Nephron (organoid): ENCODE measurements around the gene ZNF500.
A peak's percentile ranks its signal among the peaks of the same experiment; 100 is the strongest.

Experiments
- H3K27ac Mint-ChIP-seq, 3 experiments: 2 replicates each; pipeline ENCODE4 v1.8.0; 2020; ENCODE audit warnings: mixed read lengths in 3 of 3, mild to moderate bottlenecking in 2 of 3, moderate library complexity in 1 of 3
- H3K27me3 Mint-ChIP-seq: 2 replicates; pipeline ENCODE4 v1.8.0; 2021; ENCODE audit warnings: low read depth, mild to moderate bottlenecking, moderate library complexity, mixed read lengths
- H3K36me3 Mint-ChIP-seq: 2 replicates; pipeline ENCODE4 v1.8.0; 2020; ENCODE audit warnings: low read depth, mixed read lengths
- H3K4me1 Mint-ChIP-seq: 2 replicates; pipeline ENCODE4 v1.8.0; 2020; ENCODE audit warnings: mixed read lengths
- H3K4me3 Mint-ChIP-seq, 3 experiments: 2 replicates each; pipeline ENCODE4 v1.8.0; 2020; ENCODE audit warnings: mild to moderate bottlenecking in 3 of 3, mixed read lengths in 3 of 3, moderate library complexity in 2 of 3
- H3K9me3 Mint-ChIP-seq: 2 replicates; pipeline ENCODE4 v1.8.0; 2020; ENCODE audit warnings: mixed read lengths
- CTCF ChIP-seq, 3 experiments: fragments of 200-600 bp; sonication (generic); IDR thresholded peaks; one replicate each; pipeline ENCODE4 v1.5.0; 2021; ENCODE audit warnings: antibody characterized with exemption in 3 of 3; ENCODE audit not compliant: unreplicated experiment in 3 of 3

The ZNF500 gene

GRCh38 chr16:4802659-4803287 is 35.8 kb upstream of the ZNF500 start:
- Mint-ChIP-seq H3K27ac (peak overlapping the region; percentile 88 to 94 (median 93)), H3K36me3 (peaks cover 20% of the 10 kb centered on the region), H3K9me3 (no peaks in the 10 kb centered on the region), H3K27me3 (no peaks in the 10 kb centered on the region), H3K4me3 (peak overlapping the region; percentile 88 to 91 (median 89)), H3K4me1 (peaks cover 20% of the 10 kb centered on the region)
- TF ChIP-seq CTCF (IDR thresholded peaks at IDR 0.05; ENCODE audit: unreplicated experiment in 3 of 3), result peak in 1 of 3 experiments; percentile 26

GRCh38 chr16:4801962-4802658 is 35.1 kb upstream of the ZNF500 start, which contains the start of gene ROGDI:
Gene ROGDI (minus strand): TSS chr16:4802633. CDS start chr16:4802571, 62 bp downstream.
- Mint-ChIP-seq H3K36me3 (peaks cover 17% of the 10 kb centered on the region), H3K27ac (peak within 1 kb of the TSS; percentile 88 to 94 (median 93)), H3K4me1 (peaks cover 20% of the 10 kb centered on the region), H3K9me3 (no peaks in the 10 kb centered on the region), H3K27me3 (no peaks in the 10 kb centered on the region), H3K4me3 (peak within 1 kb of the TSS; percentile 89 to 91 (median 89))
- no peak for TF ChIP-seq CTCF (IDR thresholded peaks at IDR 0.05; ENCODE audit: unreplicated experiment in 3 of 3)

- H3K27me3 Mint-ChIP-seq, result no peaks in the 10 kb centered on the region
- no peak for TF ChIP-seq CTCF (IDR thresholded peaks at IDR 0.05; ENCODE audit: unreplicated experiment in 3 of 3)
- H3K4me1 Mint-ChIP-seq, result peaks cover 20% of the 10 kb centered on the region
Measured at GRCh38 chr16:4801051-4801961, 34.3 kb upstream of the ZNF500 start.

GRCh38 chr16:4800290-4801041 is 33.5 kb upstream of the ZNF500 start:
- no peak for TF ChIP-seq CTCF (IDR thresholded peaks at IDR 0.05; ENCODE audit: unreplicated experiment in 3 of 3)

More at GRCh38 chr16:4801051-4801961, 34.3 kb upstream of the ZNF500 start:
- H3K9me3 Mint-ChIP-seq, result no peaks in the 10 kb centered on the region
- H3K27ac Mint-ChIP-seq, result peak overlapping the region in 1 of 3 experiments; percentile 73
- peak overlapping the region; percentile 87 to 91 (median 89) for H3K4me3 Mint-ChIP-seq
- peaks cover 16% of the 10 kb centered on the region for H3K36me3 Mint-ChIP-seq

GRCh38 chr16:4799171-4799855 is 32.4 kb upstream of the ZNF500 start:
- H3K27ac Mint-ChIP-seq, result no peak overlapping the region
- peaks cover 4% of the 10 kb centered on the region for H3K36me3 Mint-ChIP-seq
- no peak for TF ChIP-seq CTCF (IDR thresholded peaks at IDR 0.05; ENCODE audit: unreplicated experiment in 3 of 3)
- peak overlapping the region; percentile 35 to 70 (median 61) for H3K4me3 Mint-ChIP-seq
- no peaks in the 10 kb centered on the region for H3K9me3 Mint-ChIP-seq
- peaks cover 15% of the 10 kb centered on the region for H3K4me1 Mint-ChIP-seq
- no peaks in the 10 kb centered on the region for H3K27me3 Mint-ChIP-seq

More at GRCh38 chr16:4800290-4801041, 33.5 kb upstream of the ZNF500 start:
- Mint-ChIP-seq H3K36me3 (peaks cover 13% of the 10 kb centered on the region), H3K27me3 (no peaks in the 10 kb centered on the region), H3K4me1 (peaks cover 20% of the 10 kb centered on the region), H3K4me3 (peak overlapping the region; percentile 87 to 91 (median 89)), H3K9me3 (no peaks in the 10 kb centered on the region), H3K27ac (peak overlapping the region in 2 of 3 experiments; percentile 48 to 63)
